Activated CD8-positive, alpha-beta T cell treated with anti-CD3 and anti-CD28 coated beads, Interleukin-2, amount 10 ng/mL, durations not matched to agents 7 days and 5 days (primary cell): Measurements from ENCODE around the gene TSPAN3. TPM values are rescaled to one million over a fixed set of nuclear protein-coding genes. Genes with fewer than 3 reads are reported as not detected.
A peak's percentile ranks its signal among the peaks of the same experiment; 100 is the strongest.

Experiments used
- ATAC-seq: fragments of 150-1000 bp; cut with Tn5 transposase; one replicate; pipeline ENCODE4 v1.10.0; 2021; ENCODE audit warnings: moderate library complexity
- CTCF ChIA-PET: fragments of 350-600 bp; sonication (Branson Sonifier 250); formaldehyde crosslinking; loops from one replicate; lab custom pipeline; 2021; ENCODE audit warnings: antibody characterized with exemption; lab: Charles Lee
- POLR2A ChIA-PET: fragments of 350-600 bp; sonication (Branson Sonifier 250); formaldehyde crosslinking; loops from one replicate; lab custom pipeline; 2021; ENCODE audit warnings: antibody characterized with exemption; lab: Charles Lee
- DNase-seq: peaks from one replicate; pipeline ENCODE4 v3.0.0-alpha.2; 2020
- H3K27ac Mint-ChIP-seq: one replicate; pipeline ENCODE4 v1.8.0; 2021; ENCODE audit warnings: mild to moderate bottlenecking, mixed read lengths
- H3K27me3 Mint-ChIP-seq: one replicate; pipeline ENCODE4 v1.8.0; 2021; ENCODE audit warnings: low read depth, mixed read lengths
- H3K36me3 Mint-ChIP-seq: one replicate; pipeline ENCODE4 v1.8.0; 2021; ENCODE audit warnings: low read depth, mixed read lengths
- H3K4me1 Mint-ChIP-seq: one replicate; pipeline ENCODE4 v1.8.0; 2021; ENCODE audit warnings: low read depth, mixed read lengths
- H3K4me3 Mint-ChIP-seq: one replicate; pipeline ENCODE4 v1.8.0; 2021; ENCODE audit warnings: mild to moderate bottlenecking, mixed read lengths
- H3K9me3 Mint-ChIP-seq: one replicate; pipeline ENCODE4 v1.8.0; 2022; ENCODE audit warnings: mixed read lengths; ENCODE audit not compliant: insufficient read depth
- total RNA-seq, 2 experiments: library from RNA; stranded (reverse); gene quantifications; one replicate each; pipeline ENCODE4 v1.2.3, GENCODE V29; 2021

The TSPAN3 gene
- total RNA-seq, 2 experiments from 2014 or later, result 17.4 to 18.4 TPM

DNA sequence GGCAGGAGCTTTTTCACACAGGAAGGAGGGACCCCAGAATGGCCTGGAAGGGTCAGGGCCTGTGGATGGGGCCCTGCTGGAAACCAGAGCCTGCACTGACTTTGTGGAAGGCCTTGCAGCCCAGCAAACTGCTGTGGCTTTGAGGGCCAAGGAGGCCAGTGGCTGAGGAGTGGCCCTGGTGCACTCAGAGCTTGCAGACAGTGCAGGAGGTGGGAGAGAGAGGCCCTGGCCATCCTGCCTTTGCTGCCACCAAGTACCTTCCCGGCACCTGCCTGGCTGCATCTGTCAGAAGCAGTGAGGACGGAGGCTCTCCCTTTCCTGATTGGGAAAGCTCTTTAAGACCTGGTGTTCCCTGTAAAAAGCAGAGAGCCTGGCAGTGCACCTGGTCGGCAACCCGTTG lies 69.6 kb downstream of the TSPAN3 start:
- H3K27ac Mint-ChIP-seq, result peak overlapping the region; percentile 79
- H3K4me1 Mint-ChIP-seq, result peaks cover 92% of the 10 kb centered on the region
- H3K27me3 Mint-ChIP-seq, result no peaks in the 10 kb centered on the region
- H3K4me3 Mint-ChIP-seq, result peak overlapping the region; percentile 64
- ATAC-seq (no peak), DNase-seq (no peak)
- H3K9me3 Mint-ChIP-seq, result no peaks in the 10 kb centered on the region
- peaks cover 90% of the 10 kb centered on the region for H3K36me3 Mint-ChIP-seq
- ChIA-PET CTCF (interaction anchor here (8.2 kb wide), 1 partner anchor 27 kb away, joined by 82 read pairs; no protein-coding TSS in a partner anchor), POLR2A (no interaction called here)

DNA sequence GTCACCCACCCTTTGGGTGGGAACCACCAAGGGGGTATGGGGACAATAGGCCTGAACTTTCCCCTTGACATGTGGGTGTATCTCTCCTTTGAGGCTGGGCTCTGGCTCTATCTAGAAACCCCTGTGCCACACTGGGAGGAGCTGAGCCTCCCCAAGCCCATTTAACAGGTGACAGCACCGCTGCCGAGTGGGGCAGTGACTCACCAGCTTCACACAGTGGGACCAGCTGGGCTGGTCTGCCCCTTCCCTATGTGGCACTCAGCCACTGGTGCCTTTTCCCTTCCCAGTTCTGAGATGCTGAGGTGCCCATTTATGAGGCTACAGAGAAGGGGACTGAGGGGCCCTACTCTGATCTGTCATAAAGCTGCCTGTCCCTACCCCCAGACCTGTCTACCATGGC lies 70.9 kb downstream of the TSPAN3 start:
- ChIA-PET CTCF (interaction anchor here (8.2 kb wide), 1 partner anchor 25 kb away, joined by 82 read pairs; no protein-coding TSS in a partner anchor), POLR2A (interaction anchor here (1.0 to 7.4 kb wide), 2 partner anchors 11 to 17 kb away, joined by 4 to 125 read pairs; no protein-coding TSS in a partner anchor)
- Mint-ChIP-seq H3K27me3 (no peaks in the 10 kb centered on the region), H3K36me3 (peaks cover 90% of the 10 kb centered on the region), H3K27ac (peak overlapping the region; percentile 52), H3K4me1 (peaks cover 79% of the 10 kb centered on the region), H3K9me3 (no peaks in the 10 kb centered on the region), H3K4me3 (peak overlapping the region; percentile 49)
- DNase-seq (no peak), ATAC-seq (no peak)

DNA sequence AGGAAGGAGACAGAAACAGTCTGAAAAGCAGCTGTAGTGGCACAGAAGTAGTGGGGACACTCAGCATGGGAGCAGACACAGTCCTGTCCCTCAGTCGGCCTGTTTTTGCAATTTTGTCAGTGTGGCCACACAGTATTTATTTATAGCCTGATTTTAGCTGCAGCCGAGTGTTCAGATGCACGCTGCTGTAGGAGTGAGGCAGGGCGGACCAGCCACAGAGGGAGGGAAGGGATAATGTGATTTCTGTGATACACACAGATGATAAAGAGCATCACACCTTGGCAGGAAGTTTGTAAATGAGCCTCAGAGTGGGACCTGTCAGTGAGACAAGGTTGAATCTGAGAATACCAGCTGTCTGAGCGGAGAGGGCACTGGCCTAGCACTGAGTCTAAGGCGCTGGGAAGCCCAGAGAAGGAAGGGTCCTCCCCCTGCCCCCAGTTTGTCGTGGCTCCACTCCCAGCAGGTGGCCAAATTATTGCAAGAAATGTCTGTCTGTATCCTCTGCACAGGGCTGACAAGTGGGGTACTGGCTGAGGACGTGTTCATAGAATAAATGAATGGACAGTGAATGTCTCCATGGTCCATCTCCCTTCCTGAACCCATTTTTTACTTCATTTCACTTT lies 72.1 kb downstream of the TSPAN3 start:
- DNase-seq (no peak), ATAC-seq (no peak)
- peaks cover 78% of the 10 kb centered on the region for H3K4me1 Mint-ChIP-seq
- ChIA-PET CTCF (interaction anchor here (0.9 to 8.2 kb wide), 8 partner anchors 8 to 33 kb away, joined by 3 to 82 read pairs (median 4); no protein-coding TSS in a partner anchor), POLR2A (interaction anchor here (0.7 to 7.4 kb wide), 5 partner anchors 9 to 25 kb away, joined by 3 to 125 read pairs (median 4); no protein-coding TSS in a partner anchor)
- no peaks in the 10 kb centered on the region for H3K27me3 Mint-ChIP-seq
- H3K27ac Mint-ChIP-seq, result peak overlapping the region; percentile 96
- H3K4me3 Mint-ChIP-seq, result peak overlapping the region; percentile 96
- peaks cover 79% of the 10 kb centered on the region for H3K36me3 Mint-ChIP-seq
- H3K9me3 Mint-ChIP-seq, result no peaks in the 10 kb centered on the region

DNA sequence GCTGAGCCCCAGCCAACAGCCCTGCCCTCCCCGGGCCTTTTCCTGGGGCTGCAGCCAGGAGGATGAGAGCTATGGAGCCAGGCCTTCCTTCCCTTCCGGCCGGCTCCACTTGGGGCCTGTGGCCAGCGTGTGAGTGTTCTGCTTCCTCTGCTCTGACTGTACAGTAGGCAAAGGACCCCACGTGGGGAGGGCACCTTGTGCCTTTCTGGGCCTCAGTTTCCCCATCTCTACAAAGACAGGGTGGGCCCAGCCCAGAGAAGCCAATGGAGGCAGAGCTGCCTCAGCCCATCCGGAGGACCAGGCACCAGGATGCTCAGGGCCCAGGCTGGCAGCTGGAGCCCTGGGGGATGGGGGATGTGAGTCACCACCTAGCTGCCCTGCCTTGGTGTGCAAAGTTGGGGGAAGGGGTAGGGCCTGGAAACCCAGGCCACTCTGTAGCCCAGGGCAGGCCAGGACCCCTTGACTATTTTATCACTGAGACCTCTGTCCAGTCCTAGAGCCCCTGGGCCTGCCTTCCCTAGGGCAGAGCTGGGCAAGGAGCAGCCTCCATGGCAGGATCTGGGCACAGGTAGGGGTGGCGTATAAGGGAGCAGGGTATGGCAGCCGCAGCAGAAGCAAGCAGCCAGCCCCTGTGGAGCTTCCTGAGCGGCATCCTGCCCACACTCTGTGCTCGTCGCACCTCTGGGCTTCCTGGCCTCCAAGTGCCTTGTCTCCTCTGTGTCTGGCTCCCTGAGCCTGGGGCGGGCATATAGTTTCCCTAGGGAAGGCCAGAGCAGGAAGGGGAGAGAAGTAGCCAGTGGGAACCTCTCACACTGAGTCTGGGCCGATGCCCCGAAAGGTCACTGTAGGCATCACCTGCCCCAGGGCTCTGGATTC lies 74.1 kb downstream of the TSPAN3 start:
- ChIA-PET POLR2A (interaction anchor here (1.0 to 7.4 kb wide), 7 partner anchors 9 to 93 kb away, joined by 3 to 125 read pairs (median 6); no protein-coding TSS in a partner anchor), CTCF (interaction anchor here (0.8 to 8.2 kb wide), 8 partner anchors 9 to 35 kb away, joined by 3 to 82 read pairs (median 6); no protein-coding TSS in a partner anchor)
- DNase-seq (peak; percentile 66), ATAC-seq (peak; percentile 37)
- Mint-ChIP-seq H3K36me3 (peaks cover 64% of the 10 kb centered on the region), H3K27ac (peak overlapping the region; percentile 96), H3K4me3 (peak overlapping the region; percentile 96), H3K9me3 (no peaks in the 10 kb centered on the region), H3K27me3 (no peaks in the 10 kb centered on the region), H3K4me1 (peaks cover 77% of the 10 kb centered on the region)

DNA sequence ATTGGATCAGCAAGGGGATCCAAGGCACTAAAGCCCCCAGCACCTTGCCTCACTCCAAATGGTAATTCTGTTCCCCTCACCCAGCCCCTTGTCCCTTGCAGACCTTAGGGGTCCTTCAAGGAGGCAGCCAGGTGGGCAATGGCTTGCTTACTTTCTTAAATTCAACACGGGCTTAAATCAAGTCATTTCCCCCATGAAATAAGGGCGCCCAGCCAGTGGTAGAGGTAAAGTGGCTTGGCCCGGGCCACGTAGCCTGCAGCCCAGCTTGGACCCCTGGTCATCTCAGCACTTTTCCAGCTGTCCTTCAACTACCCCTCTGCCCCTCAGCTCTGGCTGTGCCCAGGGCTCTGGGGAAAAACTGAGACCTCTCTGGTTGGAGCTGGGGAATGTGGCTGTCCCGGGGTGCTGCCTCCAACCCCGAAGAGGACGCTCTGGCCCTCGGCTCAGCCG lies 74.8 kb downstream of the TSPAN3 start:
- POLR2A ChIA-PET, result interaction anchor here (1.0 to 7.4 kb wide), 6 partner anchors 8 to 92 kb away, joined by 3 to 125 read pairs (median 8); no protein-coding TSS in a partner anchor
- H3K27ac Mint-ChIP-seq, result peak overlapping the region; percentile 96
- DNase-seq (no peak), ATAC-seq (no peak)
- CTCF ChIA-PET, result interaction anchor here (0.8 to 8.2 kb wide), 8 partner anchors 10 to 35 kb away, joined by 3 to 82 read pairs (median 6); no protein-coding TSS in a partner anchor
- peaks cover 75% of the 10 kb centered on the region for H3K4me1 Mint-ChIP-seq
- H3K36me3 Mint-ChIP-seq, result peaks cover 57% of the 10 kb centered on the region
- H3K9me3 Mint-ChIP-seq, result no peaks in the 10 kb centered on the region
- no peaks in the 10 kb centered on the region for H3K27me3 Mint-ChIP-seq
- H3K4me3 Mint-ChIP-seq, result peak overlapping the region; percentile 96

DNA sequence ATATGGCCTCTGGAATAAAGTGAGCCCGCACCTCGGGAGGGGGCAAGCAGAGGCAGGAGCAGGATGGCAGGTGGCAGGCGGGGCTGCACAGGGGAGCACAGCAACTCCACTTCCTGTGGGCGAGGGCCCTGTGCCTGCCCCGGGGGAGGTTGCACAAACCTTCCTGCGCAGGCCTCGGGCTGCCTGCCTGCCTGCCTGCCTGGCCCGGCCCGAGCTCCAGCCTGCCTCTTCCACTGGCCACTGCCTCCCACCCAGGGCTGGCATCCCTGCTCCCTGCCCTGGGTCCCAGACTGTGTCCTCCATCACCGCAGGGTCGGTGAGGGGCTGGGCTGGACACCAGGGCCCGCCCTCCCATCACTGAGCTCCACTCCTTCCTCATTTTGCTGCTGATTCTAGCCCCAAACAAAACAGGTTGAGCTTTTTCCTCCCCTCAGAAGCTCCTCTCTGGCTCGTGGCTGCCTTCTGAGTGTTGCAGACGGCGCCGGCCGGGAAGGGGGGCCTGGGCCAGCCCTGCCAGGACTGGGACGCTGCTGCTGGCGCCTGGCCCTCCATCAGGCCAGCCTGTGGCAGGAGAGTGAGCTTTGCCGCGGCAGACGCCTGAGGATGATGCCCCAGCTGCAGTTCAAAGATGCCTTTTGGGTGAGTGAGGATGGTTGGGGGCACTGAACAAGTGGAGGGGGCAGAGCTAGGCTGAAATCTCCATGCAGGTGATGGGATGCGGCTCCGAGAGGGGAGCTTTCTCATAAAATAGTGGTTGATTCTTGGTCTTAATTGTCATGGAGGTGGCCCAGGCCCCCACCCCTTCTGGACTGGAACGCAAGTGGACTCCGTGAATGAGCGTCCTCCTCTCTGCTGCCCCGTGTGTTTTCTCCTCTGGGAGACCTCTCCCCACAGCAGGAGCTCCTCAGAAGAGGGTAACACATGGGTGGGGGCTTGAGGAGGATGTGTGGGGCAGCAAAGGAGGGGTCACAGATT lies 75.7 kb downstream of the TSPAN3 start, which contains the start of gene PSTPIP1:
Gene PSTPIP1, plus strand, starts transcription at position 156 of the 975 bp plus-strand sequence. Its CDS starts 448 bp downstream, at position 604.
- peaks cover 51% of the 10 kb centered on the region for H3K36me3 Mint-ChIP-seq
- peak within 1 kb of the TSS; percentile 96 for H3K4me3 Mint-ChIP-seq
- H3K9me3 Mint-ChIP-seq, result no peaks in the 10 kb centered on the region
- DNase-seq (peak; percentile 85), ATAC-seq (peak; percentile 81)
- H3K27ac Mint-ChIP-seq, result peak within 1 kb of the TSS; percentile 96
- POLR2A ChIA-PET, result interaction anchor here (0.6 to 7.4 kb wide), 14 partner anchors 8 to 1543 kb away, joined by 3 to 125 read pairs (median 4); no protein-coding TSS in a partner anchor
- peaks cover 72% of the 10 kb centered on the region for H3K4me1 Mint-ChIP-seq
- CTCF ChIA-PET, result interaction anchor here (0.8 to 8.2 kb wide), 8 partner anchors 10 to 191 kb away, joined by 3 to 82 read pairs (median 6); no protein-coding TSS in a partner anchor
- H3K27me3 Mint-ChIP-seq, result no peaks in the 10 kb centered on the region

DNA sequence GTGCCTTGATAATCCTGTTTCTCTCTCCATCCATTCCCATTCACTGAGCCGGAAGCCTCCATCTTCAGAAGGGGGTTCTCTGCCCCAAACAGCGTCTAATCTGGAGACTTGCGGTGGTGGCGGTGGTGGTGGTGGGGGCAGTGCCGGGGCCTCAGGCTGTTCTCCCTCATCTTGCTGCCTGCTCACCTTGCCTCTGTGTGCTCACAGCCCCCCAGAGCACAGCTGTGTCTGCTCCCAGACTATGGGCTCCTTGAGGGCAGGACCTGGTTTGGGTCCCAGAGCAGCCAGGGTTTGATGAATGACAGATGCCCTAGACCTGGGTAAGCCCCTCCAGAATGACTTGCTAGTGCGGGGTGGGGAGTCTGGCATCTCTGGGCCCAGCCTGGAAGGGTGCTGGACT lies 76.4 kb downstream of the TSPAN3 start:
- Mint-ChIP-seq H3K27ac (peak overlapping the region; percentile 96), H3K36me3 (peaks cover 44% of the 10 kb centered on the region), H3K9me3 (no peaks in the 10 kb centered on the region), H3K27me3 (no peaks in the 10 kb centered on the region), H3K4me3 (peak overlapping the region; percentile 96), H3K4me1 (peaks cover 69% of the 10 kb centered on the region)
- ChIA-PET CTCF (interaction anchor here (1.0 to 8.2 kb wide), 6 partner anchors 10 to 192 kb away, joined by 3 to 82 read pairs (median 32); no protein-coding TSS in a partner anchor), POLR2A (interaction anchor here (0.8 to 7.4 kb wide), 12 partner anchors 8 to 1542 kb away, joined by 3 to 125 read pairs (median 6); no protein-coding TSS in a partner anchor)
- DNase-seq (peak; percentile 49), ATAC-seq (peak; percentile 11)

DNA sequence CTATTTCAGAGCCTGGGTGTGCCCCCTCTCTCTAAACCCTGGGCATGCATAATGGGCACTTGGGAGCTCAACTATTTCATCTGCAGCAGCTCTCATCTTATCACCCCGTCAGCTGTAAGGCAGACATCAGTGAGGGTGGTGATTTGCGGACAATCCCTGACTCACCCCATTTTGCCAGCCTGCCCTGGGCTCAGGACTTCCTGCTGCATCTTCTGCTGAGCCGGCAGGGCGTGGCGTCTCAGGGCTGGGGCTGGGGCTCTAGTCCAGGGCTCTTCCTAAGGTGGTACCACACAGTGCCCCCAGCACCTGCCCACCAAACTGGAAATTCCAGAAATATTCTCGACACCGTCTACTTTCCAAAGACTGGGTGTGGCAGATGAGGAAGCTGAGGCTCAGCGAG lies 76.9 kb downstream of the TSPAN3 start:
- Mint-ChIP-seq H3K9me3 (no peaks in the 10 kb centered on the region), H3K4me3 (peak overlapping the region; percentile 96), H3K4me1 (peaks cover 68% of the 10 kb centered on the region), H3K27me3 (no peaks in the 10 kb centered on the region), H3K36me3 (peaks cover 39% of the 10 kb centered on the region), H3K27ac (peak overlapping the region; percentile 96)
- ChIA-PET POLR2A (interaction anchor here (0.8 to 7.4 kb wide), 7 partner anchors 10 to 51 kb away, joined by 3 to 125 read pairs (median 8); no protein-coding TSS in a partner anchor), CTCF (interaction anchor here (1.0 to 8.2 kb wide), 4 partner anchors 17 to 30 kb away, joined by 3 to 82 read pairs (median 66); no protein-coding TSS in a partner anchor)
- peak; percentile 38 for ATAC-seq
- DNase-seq, result peak; percentile 73

DNA sequence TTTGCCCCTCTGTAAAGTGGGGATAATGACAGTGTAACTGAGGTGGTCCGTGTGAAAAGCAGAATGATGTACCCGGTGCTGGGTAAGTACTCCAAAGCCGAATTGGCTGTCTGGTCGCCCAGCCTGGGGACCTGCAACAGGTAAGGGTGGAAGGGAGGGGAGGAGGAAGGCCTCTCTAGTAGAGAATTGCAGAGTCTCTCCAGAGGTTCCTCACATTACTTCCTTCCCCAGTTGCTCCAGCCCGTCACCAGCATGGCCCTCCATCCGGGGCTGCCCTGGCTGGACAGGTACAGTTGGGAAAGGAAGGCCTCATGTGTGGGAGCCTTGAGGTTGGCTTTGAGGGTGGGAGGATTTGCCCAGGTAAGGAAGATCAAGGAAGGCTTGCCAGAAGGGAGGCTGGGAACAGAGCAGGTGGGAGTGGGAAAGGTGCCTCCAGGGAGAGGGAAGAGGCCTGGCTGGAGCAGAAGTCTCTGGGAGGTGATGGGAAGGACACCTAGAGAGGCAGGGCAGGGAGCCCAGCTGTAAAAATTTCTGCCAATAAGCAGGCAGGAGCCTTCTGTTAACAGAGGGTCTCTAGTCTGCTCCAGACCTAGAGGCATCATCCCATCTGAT lies 77.7 kb downstream of the TSPAN3 start:
- no peak for ATAC-seq
- ChIA-PET POLR2A (interaction anchor here (0.8 to 7.4 kb wide), 5 partner anchors 11 to 52 kb away, joined by 3 to 125 read pairs (median 3); no protein-coding TSS in a partner anchor), CTCF (interaction anchor here (1.0 to 8.2 kb wide), 4 partner anchors 18 to 31 kb away, joined by 3 to 82 read pairs (median 66); no protein-coding TSS in a partner anchor)
- Mint-ChIP-seq H3K36me3 (peaks cover 31% of the 10 kb centered on the region), H3K27ac (peak overlapping the region; percentile 96), H3K4me1 (peaks cover 68% of the 10 kb centered on the region), H3K9me3 (no peaks in the 10 kb centered on the region), H3K4me3 (no peak overlapping the region), H3K27me3 (no peaks in the 10 kb centered on the region)
- no peak for DNase-seq
